Muscle of back (tissue), 10 donors: ENCODE measurements around the gene LY6G5C. TPM values are rescaled to one million over a fixed set of nuclear protein-coding genes. Genes with fewer than 3 reads are reported as not detected.

Source experiments
- polyA plus RNA-seq, 10 donors: library from polyadenylated mRNA; unstranded; fragments of 120-200 nt; gene quantifications; one replicate each; pipeline ENCODE4 v1.2.1, GENCODE V29; 2013; ENCODE audit not compliant: insufficient read length in 10 of 10

The LY6G5C gene
- polyA plus RNA-seq, 10 donors, result 0.68 to 5.1 (median 2.4) TPM

Other genes starting within 250 kb of the LY6G5C start
- gene MICB, start 182.9 kb downstream of the LY6G5C start, polyA plus RNA-seq, result 1 to 10 TPM in 5 of 10 donors, under 1 TPM in 5; 0.47 to 1.1 (median 0.99) TPM
- not detected for gene MCCD1, start 152.1 kb downstream of the LY6G5C start, polyA plus RNA-seq
- 100 to 1,000 TPM; 292 to 441 (median 367) TPM for gene DDX39B, start 139.1 kb downstream of the LY6G5C start, polyA plus RNA-seq
- gene ATP6V1G2, start 134.5 kb downstream of the LY6G5C start, polyA plus RNA-seq, result 1 to 10 TPM; 2.5 to 5.9 (median 3.9) TPM
- gene NFKBIL1, start 133.5 kb downstream of the LY6G5C start, polyA plus RNA-seq, result 10 to 100 TPM; 11.3 to 17.7 (median 14.4) TPM
- gene LTA, start 108.8 kb downstream of the LY6G5C start, polyA plus RNA-seq, result under 1 TPM in 6 of 10 donors, not detected in 4; 0.12 to 0.91 (median 0.21) TPM
- gene TNF, start 105.5 kb downstream of the LY6G5C start, polyA plus RNA-seq, result 1 to 10 TPM in 1 of 10 donors, under 1 TPM in 8, not detected in 1; 0.17 to 3.5 (median 0.29) TPM
- 10 to 100 TPM in 1 of 10 donors, 1 to 10 TPM in 6, under 1 TPM in 3; 0.67 to 32.2 (median 1.5) TPM for gene LTB, start 98.6 kb downstream of the LY6G5C start, polyA plus RNA-seq
- 10 to 100 TPM in 1 of 10 donors, 1 to 10 TPM in 9; 4.1 to 10.9 (median 6.4) TPM for gene LST1, start 94.8 kb downstream of the LY6G5C start, polyA plus RNA-seq
- under 1 TPM in 4 of 10 donors, not detected in 6; 0.20 to 0.59 (median 0.30) TPM for gene NCR3, start 88.1 kb downstream of the LY6G5C start, polyA plus RNA-seq
- gene AIF1, start 65.8 kb downstream of the LY6G5C start, polyA plus RNA-seq, result 10 to 100 TPM; 15.1 to 35.2 (median 23.0) TPM
- gene PRRC2A, start 60.4 kb downstream of the LY6G5C start, polyA plus RNA-seq, result 100 to 1,000 TPM; 112 to 149 (median 132) TPM
- gene BAG6, start 28.4 kb downstream of the LY6G5C start, polyA plus RNA-seq, result 100 to 1,000 TPM; 177 to 216 (median 198) TPM
- gene APOM, start 25.2 kb downstream of the LY6G5C start, polyA plus RNA-seq, result 1 to 10 TPM; 2.6 to 5.7 (median 4.2) TPM
- gene C6orf47, start 20.3 kb downstream of the LY6G5C start, polyA plus RNA-seq, result 10 to 100 TPM; 11.4 to 16.0 (median 13.4) TPM
- 10 to 100 TPM; 10.1 to 16.9 (median 12.2) TPM for gene GPANK1, start 16.1 kb downstream of the LY6G5C start, polyA plus RNA-seq
- gene CSNK2B, start 15.0 kb downstream of the LY6G5C start, polyA plus RNA-seq, result 100 to 1,000 TPM; 118 to 150 (median 138) TPM
- 10 to 100 TPM in 6 of 10 donors, 1 to 10 TPM in 4; 5.6 to 24.0 (median 10.9) TPM for gene LY6G5B, start 11.1 kb downstream of the LY6G5C start, polyA plus RNA-seq
- 10 to 100 TPM; 36.3 to 50.0 (median 39.2) TPM for gene ABHD16A, start 22.3 kb upstream of the LY6G5C start, polyA plus RNA-seq
- gene LY6G6F, start 25.8 kb upstream of the LY6G5C start, polyA plus RNA-seq, result under 1 TPM in 3 of 10 donors, not detected in 7; 0.17 to 0.38 (median 0.20) TPM
- gene LY6G6D, start 34.3 kb upstream of the LY6G5C start, polyA plus RNA-seq, result 1 to 10 TPM in 1 of 10 donors, under 1 TPM in 5, not detected in 4; 0.42 to 1.1 (median 0.53) TPM
- 1 to 10 TPM in 1 of 10 donors, under 1 TPM in 8, not detected in 1; 0.19 to 1.0 (median 0.38) TPM for gene LY6G6C, start 40.7 kb upstream of the LY6G5C start, polyA plus RNA-seq
- gene MPIG6B, start 42.3 kb upstream of the LY6G5C start, polyA plus RNA-seq, result 1 to 10 TPM in 3 of 10 donors, under 1 TPM in 7; 0.52 to 1.8 (median 0.82) TPM
- 100 to 1,000 TPM in 8 of 10 donors, 10 to 100 TPM in 2; 87.3 to 135 (median 109) TPM for gene DDAH2, start 48.2 kb upstream of the LY6G5C start, polyA plus RNA-seq
- gene CLIC1, start 55.5 kb upstream of the LY6G5C start, polyA plus RNA-seq, result 100 to 1,000 TPM; 114 to 181 (median 138) TPM
- 10 to 100 TPM in 6 of 10 donors, 1 to 10 TPM in 4; 5.9 to 29.4 (median 13.5) TPM for gene MSH5, start 58.9 kb upstream of the LY6G5C start, polyA plus RNA-seq
- gene SAPCD1, start 81.6 kb upstream of the LY6G5C start, polyA plus RNA-seq, result 10 to 100 TPM in 1 of 10 donors, 1 to 10 TPM in 9; 2.1 to 10.9 (median 3.0) TPM
- gene VWA7, start 96.3 kb upstream of the LY6G5C start, polyA plus RNA-seq, result 1 to 10 TPM in 9 of 10 donors, under 1 TPM in 1; 0.88 to 3.3 (median 2.3) TPM
- 10 to 100 TPM; 42.0 to 63.0 (median 46.2) TPM for gene VARS1, start 114.7 kb upstream of the LY6G5C start, polyA plus RNA-seq
- 10 to 100 TPM; 46.2 to 63.6 (median 58.9) TPM for gene LSM2, start 125.9 kb upstream of the LY6G5C start, polyA plus RNA-seq
- 1 to 10 TPM; 3.3 to 4.3 (median 3.9) TPM for gene HSPA1L, start 134.2 kb upstream of the LY6G5C start, polyA plus RNA-seq
- gene HSPA1A, start 134.5 kb upstream of the LY6G5C start, polyA plus RNA-seq, result 100 to 1,000 TPM in 1 of 10 donors, 10 to 100 TPM in 9; 47.4 to 176 (median 71.8) TPM
- gene HSPA1B, start 146.7 kb upstream of the LY6G5C start, polyA plus RNA-seq, result 100 to 1,000 TPM in 1 of 10 donors, 10 to 100 TPM in 9; 34.3 to 226 (median 55.8) TPM
- gene NEU1, start 181.8 kb upstream of the LY6G5C start, polyA plus RNA-seq, result 10 to 100 TPM; 15.3 to 19.4 (median 17.2) TPM
- gene SLC44A4, start 197.9 kb upstream of the LY6G5C start, polyA plus RNA-seq, result under 1 TPM in 8 of 10 donors, not detected in 2; 0.08 to 0.50 (median 0.29) TPM
- gene EHMT2, start 216.6 kb upstream of the LY6G5C start, polyA plus RNA-seq, result 10 to 100 TPM; 23.3 to 40.1 (median 29.4) TPM
- gene ZBTB12, start 221.0 kb upstream of the LY6G5C start, polyA plus RNA-seq, result 10 to 100 TPM in 4 of 10 donors, 1 to 10 TPM in 6; 7.9 to 16.2 (median 9.6) TPM
- 1 to 10 TPM; 3.5 to 9.1 (median 5.7) TPM for gene C2, start 246.7 kb upstream of the LY6G5C start, polyA plus RNA-seq